ENCODE data around the gene LYPD6B.

Gene LYPD6B

DNA sequence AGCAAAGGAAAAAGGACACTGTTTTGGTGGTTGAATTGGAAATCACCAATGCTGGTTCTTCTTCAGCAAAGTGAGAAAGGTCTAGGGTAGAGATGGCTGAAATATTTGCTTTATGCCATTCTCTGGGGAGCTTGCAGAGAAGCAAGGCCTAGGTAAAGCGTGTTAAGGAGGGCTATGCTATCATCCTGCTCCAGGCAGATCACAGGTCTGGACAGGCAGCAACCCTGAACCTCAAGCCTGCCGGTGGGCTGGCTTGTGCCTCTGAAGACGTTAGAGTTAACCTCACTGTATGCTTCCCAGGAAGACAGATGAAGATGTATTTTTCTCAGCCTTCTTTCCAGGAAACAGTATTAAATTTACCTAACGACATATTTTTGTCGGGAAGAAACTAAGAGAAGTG lies 153.4 kb downstream of the LYPD6B start:
- TF ChIP-seq, protein P1, sequence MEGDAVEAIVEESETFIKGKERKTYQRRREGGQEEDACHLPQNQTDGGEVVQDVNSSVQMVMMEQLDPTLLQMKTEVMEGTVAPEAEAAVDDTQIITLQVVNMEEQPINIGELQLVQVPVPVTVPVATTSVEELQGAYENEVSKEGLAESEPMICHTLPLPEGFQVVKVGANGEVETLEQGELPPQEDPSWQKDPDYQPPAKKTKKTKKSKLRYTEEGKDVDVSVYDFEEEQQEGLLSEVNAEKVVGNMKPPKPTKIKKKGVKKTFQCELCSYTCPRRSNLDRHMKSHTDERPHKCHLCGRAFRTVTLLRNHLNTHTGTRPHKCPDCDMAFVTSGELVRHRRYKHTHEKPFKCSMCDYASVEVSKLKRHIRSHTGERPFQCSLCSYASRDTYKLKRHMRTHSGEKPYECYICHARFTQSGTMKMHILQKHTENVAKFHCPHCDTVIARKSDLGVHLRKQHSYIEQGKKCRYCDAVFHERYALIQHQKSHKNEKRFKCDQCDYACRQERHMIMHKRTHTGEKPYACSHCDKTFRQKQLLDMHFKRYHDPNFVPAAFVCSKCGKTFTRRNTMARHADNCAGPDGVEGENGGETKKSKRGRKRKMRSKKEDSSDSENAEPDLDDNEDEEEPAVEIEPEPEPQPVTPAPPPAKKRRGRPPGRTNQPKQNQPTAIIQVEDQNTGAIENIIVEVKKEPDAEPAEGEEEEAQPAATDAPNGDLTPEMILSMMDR (IDR thresholded peaks at IDR 0.05; ENCODE audit: low read depth, low read length), result no peak
- DNase-seq (ENCODE audit: extremely low read depth, low read depth), result no peak

- no peak for DNase-seq (ENCODE audit: extremely low read depth, low read depth)
- TF ChIP-seq, protein P1 (IDR thresholded peaks at IDR 0.05; ENCODE audit: low read depth, low read length), result no peak
Measured at GRCh38 chr2:149192427-149192826, 153.9 kb downstream of the LYPD6B start.

DNA sequence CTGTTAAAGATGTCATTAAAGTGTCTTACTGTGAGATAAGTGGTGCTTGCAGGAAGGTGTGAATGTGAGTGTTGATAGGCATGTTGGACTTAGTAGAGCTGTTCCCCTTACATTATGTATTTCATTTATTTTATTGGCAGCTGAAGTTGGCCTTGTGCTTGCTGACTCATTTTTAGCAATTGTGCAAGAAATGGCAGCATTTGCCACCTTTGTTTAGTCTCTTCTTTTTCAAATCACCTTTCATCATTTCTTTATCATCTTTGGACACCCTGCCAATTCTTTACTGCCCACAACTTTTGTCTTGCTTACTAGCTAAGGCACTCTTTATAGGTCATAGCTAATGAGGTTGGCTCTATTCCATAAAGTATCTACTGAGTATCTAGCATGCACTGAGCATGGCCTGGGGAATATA lies 161.6 kb downstream of the LYPD6B start:
- no peak for DNase-seq (ENCODE audit: extremely low read depth, low read depth)
- TF ChIP-seq, protein P1 (IDR thresholded peaks at IDR 0.05; ENCODE audit: low read depth, low read length), result no peak

GRCh38 chr2:149204686-149205085 lies 166.2 kb downstream of the LYPD6B start:
- no peak for DNase-seq (ENCODE audit: extremely low read depth, low read depth)
- TF ChIP-seq, protein P1 (IDR thresholded peaks at IDR 0.05; ENCODE audit: low read depth, low read length), result no peak

DNA sequence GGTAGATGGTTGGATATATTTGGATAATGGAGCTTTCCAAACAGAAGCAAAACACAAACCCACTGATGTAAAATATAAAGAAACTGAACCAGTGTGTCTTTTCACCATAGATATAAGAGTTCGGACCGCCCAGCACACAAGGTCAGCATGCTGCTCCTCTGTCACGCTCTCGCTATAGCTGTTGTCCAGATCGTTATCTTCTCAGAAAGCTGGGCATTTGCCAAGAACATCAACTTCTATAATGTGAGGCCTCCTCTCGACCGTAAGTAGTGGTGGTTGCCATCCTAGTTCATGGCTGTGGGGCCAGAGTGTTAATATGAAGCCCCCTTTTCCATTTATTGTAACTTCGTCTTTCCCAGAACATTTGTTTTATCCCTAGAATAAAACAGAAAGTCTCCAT lies 166.6 kb downstream of the LYPD6B start:
- TF ChIP-seq, protein P1 (IDR thresholded peaks at IDR 0.05; ENCODE audit: low read depth, low read length), result no peak

DNA sequence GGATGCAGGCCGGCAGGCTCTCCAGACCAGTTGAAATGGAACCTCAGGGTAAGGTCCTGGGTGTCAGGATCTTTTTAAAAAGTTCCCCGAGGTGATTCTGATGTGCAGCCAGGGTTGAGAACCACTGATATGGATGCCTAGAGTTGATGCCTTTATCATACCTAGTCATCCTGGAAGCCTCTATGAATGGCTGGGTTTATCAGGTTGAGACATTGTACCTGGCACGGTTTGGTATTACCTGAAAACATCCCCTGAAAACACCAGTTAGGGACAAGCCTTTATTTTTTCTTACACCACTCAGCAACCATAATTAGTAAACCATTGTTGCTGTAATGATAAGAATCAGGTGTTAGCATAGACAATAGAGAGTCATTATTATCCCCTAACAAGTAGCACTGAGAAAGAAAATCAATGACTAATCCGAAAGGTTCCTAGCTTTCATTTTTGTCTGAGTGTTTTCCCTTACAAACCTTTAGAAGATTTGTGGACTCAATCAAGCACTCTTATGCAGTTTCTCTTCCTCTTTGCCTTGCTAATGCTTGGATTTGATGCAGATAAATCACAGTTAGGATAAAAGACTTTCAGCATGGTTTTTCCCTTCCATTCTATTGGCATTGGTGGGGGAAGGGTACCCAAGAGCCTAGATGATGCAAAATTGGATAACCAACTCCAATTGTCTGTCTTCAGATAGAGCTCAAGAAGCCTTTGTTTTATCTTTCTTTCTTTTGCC lies 175.4 kb downstream of the LYPD6B start:
- DNase-seq (ENCODE audit: extremely low read depth, low read depth), result no peak
- TF ChIP-seq, protein P1 (IDR thresholded peaks at IDR 0.05; ENCODE audit: low read depth, low read length), result no peak

More for the DNA sequence above, 166.6 kb downstream of the LYPD6B start:
- DNase-seq (ENCODE audit: extremely low read depth, low read depth), result no peak

DNA sequence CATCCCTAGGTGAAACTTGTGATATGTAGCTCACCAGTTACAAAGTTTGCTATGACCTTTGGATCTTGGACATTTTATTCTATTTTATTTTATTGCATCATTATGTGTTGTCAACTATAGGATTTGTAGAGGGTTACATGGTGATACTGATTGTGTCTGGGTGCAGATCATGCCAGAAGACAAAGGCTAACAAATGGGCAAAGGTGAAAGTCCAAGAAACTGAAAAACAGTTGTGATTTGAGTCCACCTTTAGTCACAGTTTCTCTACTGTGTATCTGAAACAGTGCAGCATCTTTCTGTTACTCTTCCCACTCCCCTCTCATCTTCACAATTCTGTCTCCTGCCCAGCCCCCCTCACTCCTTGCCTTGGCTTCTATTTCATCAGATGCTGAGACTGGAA lies 180.0 kb downstream of the LYPD6B start:
- no peak for DNase-seq (ENCODE audit: extremely low read depth, low read depth)
- TF ChIP-seq, protein P1 (IDR thresholded peaks at IDR 0.05; ENCODE audit: low read depth, low read length), result no peak

Data from AG09319 (cell line).